GM18951 (cell line): Measurements from ENCODE around the gene BRD3OS.

Source experiments
- POLR2A ChIP-seq: IDR thresholded peaks from 4 replicates; pipeline ENCODE4 v1.6.1; 2011; ENCODE audit warnings: mild to moderate bottlenecking; ENCODE audit not compliant: insufficient read length, insufficient read depth; ENCODE audit errors: extremely low read depth
- in situ Hi-C: fragments of 300-500 bp; cut with MboI; formaldehyde crosslinking; loops from one replicate; pipeline ENCODE4 v1.12.0; 2022; ENCODE audit warnings: low sequenced_read_pairs, mixed read lengths, inconsistent platforms; ENCODE audit not compliant: unreplicated experiment

BRD3OS gene

GRCh38 chr9:134056483-134057306 is 31.4 kb downstream of the BRD3OS start:
- in situ Hi-C loops: no loop called here
- TF ChIP-seq POLR2A: no peak

- TF ChIP-seq POLR2A: no peak
- in situ Hi-C loops: no loop called here
These were observed 32.0 kb downstream of the BRD3OS start for GRCh38 chr9:134057307-134057657.

GRCh38 chr9:134057751-134058701 is 32.7 kb downstream of the BRD3OS start:
- TF ChIP-seq POLR2A: no peak
- in situ Hi-C loops: no loop called here

GRCh38 chr9:134058716-134059115 is 33.4 kb downstream of the BRD3OS start:
- in situ Hi-C loops: no loop called here
- no peak for TF ChIP-seq POLR2A

GRCh38 chr9:134059188-134059641 is 33.9 kb downstream of the BRD3OS start:
- TF ChIP-seq POLR2A: no peak
- in situ Hi-C loops: no loop called here

- in situ Hi-C loops: no loop called here
- no peak for TF ChIP-seq POLR2A
These were observed 34.5 kb downstream of the BRD3OS start for GRCh38 chr9:134059661-134060395.

- no peak for TF ChIP-seq POLR2A
- in situ Hi-C loops: no loop called here
These were observed 35.3 kb downstream of the BRD3OS start for GRCh38 chr9:134060546-134060945.

- in situ Hi-C loops: no loop called here
- no peak for TF ChIP-seq POLR2A
These were observed 35.9 kb downstream of the BRD3OS start for GRCh38 chr9:134061019-134061687.

GRCh38 chr9:134061688-134062371 is 36.5 kb downstream of the BRD3OS start:
- TF ChIP-seq POLR2A: no peak
- in situ Hi-C loops: no loop called here

- in situ Hi-C loops: no loop called here
- no peak for TF ChIP-seq POLR2A
These were observed 37.3 kb downstream of the BRD3OS start for GRCh38 chr9:134062461-134063087.

- TF ChIP-seq POLR2A: no peak
- in situ Hi-C loops: no loop called here
These were observed 37.8 kb downstream of the BRD3OS start for GRCh38 chr9:134063088-134063570.

- no peak for TF ChIP-seq POLR2A
- in situ Hi-C loops: no loop called here
These were observed 38.5 kb downstream of the BRD3OS start for GRCh38 chr9:134063571-134064450.
